Mesothelial cell of epicardium (in vitro differentiated cells): ENCODE results near the gene SPOCK2. TPM values are rescaled to one million over a fixed set of nuclear protein-coding genes. Genes with fewer than 3 reads are reported as not detected.

Source experiments
- DNase-seq, 2 experiments: peaks; one replicate each; pipeline ENCODE4 v3.0.0; 2021; ENCODE audit warnings: low spot score in 2 of 2; ENCODE audit not compliant: unreplicated experiment in 2 of 2
- H3K27ac Mint-ChIP-seq: 2 replicates; pipeline ENCODE4 v1.8.0; 2021; ENCODE audit warnings: mixed read lengths
- H3K27me3 Mint-ChIP-seq: 2 replicates; pipeline ENCODE4 v1.8.0; 2021; ENCODE audit warnings: low read depth, mixed read lengths
- H3K36me3 Mint-ChIP-seq: 2 replicates; pipeline ENCODE4 v1.8.0; 2021; ENCODE audit warnings: mixed read lengths
- H3K4me1 Mint-ChIP-seq: 2 replicates; pipeline ENCODE4 v1.8.0; 2021; ENCODE audit warnings: mixed read lengths
- H3K4me3 Mint-ChIP-seq: 2 replicates; pipeline ENCODE4 v1.8.0; 2021; ENCODE audit warnings: mild to moderate bottlenecking, moderate library complexity, mixed read lengths
- H3K9me3 Mint-ChIP-seq: 2 replicates; pipeline ENCODE4 v1.8.0; 2021; ENCODE audit warnings: mixed read lengths
- CTCF ChIP-seq: fragments of 200-600 bp; sonication (generic); IDR thresholded peaks from one replicate; pipeline ENCODE4 v1.5.0; 2021; ENCODE audit warnings: antibody characterized with exemption; ENCODE audit not compliant: unreplicated experiment
- total RNA-seq: library from RNA; stranded (reverse); gene quantifications from 3 replicates; pipeline ENCODE4 v1.2.1, GENCODE V29; 2021

The SPOCK2 gene
- total RNA-seq, 1 donor from 2014 or later: 28.5 TPM

GRCh38 chr10:72030762-72031543 is 57.4 kb downstream of the SPOCK2 start:
- peaks cover 8% of the 10 kb centered on the region for H3K9me3 Mint-ChIP-seq
- no peak for DNase-seq
- H3K4me1 Mint-ChIP-seq: peaks cover 16% of the 10 kb centered on the region
- H3K36me3 Mint-ChIP-seq: no peaks in the 10 kb centered on the region
- peak overlapping the region; percentile 25 for H3K27ac Mint-ChIP-seq
- TF ChIP-seq CTCF: no peak
- no peak overlapping the region for H3K4me3 Mint-ChIP-seq
- no peaks in the 10 kb centered on the region for H3K27me3 Mint-ChIP-seq

GRCh38 chr10:72029414-72029813 is 58.9 kb downstream of the SPOCK2 start:
- peaks cover 8% of the 10 kb centered on the region for H3K9me3 Mint-ChIP-seq
- H3K27ac Mint-ChIP-seq: no peak overlapping the region
- no peaks in the 10 kb centered on the region for H3K36me3 Mint-ChIP-seq
- no peak for DNase-seq
- H3K27me3 Mint-ChIP-seq: no peaks in the 10 kb centered on the region
- no peak overlapping the region for H3K4me3 Mint-ChIP-seq
- TF ChIP-seq CTCF: no peak
- peaks cover 18% of the 10 kb centered on the region for H3K4me1 Mint-ChIP-seq

- DNase-seq: no peak
- TF ChIP-seq CTCF: no peak
- peaks cover 8% of the 10 kb centered on the region for H3K9me3 Mint-ChIP-seq
- H3K36me3 Mint-ChIP-seq: no peaks in the 10 kb centered on the region
- peaks cover 19% of the 10 kb centered on the region for H3K4me1 Mint-ChIP-seq
- H3K4me3 Mint-ChIP-seq: no peak overlapping the region
- no peaks in the 10 kb centered on the region for H3K27me3 Mint-ChIP-seq
- H3K27ac Mint-ChIP-seq: peak overlapping the region; percentile 15
Observed at GRCh38 chr10:72027498-72027897, 60.9 kb downstream of the SPOCK2 start.

GRCh38 chr10:72026278-72027111 is 61.9 kb downstream of the SPOCK2 start:
- no peak for TF ChIP-seq CTCF
- peak overlapping the region; percentile 2 for H3K27ac Mint-ChIP-seq
- H3K4me1 Mint-ChIP-seq: peaks cover 20% of the 10 kb centered on the region
- no peaks in the 10 kb centered on the region for H3K36me3 Mint-ChIP-seq
- peaks cover 8% of the 10 kb centered on the region for H3K9me3 Mint-ChIP-seq
- no peak overlapping the region for H3K4me3 Mint-ChIP-seq
- no peak for DNase-seq
- H3K27me3 Mint-ChIP-seq: no peaks in the 10 kb centered on the region

GRCh38 chr10:72025832-72026231 is 62.5 kb downstream of the SPOCK2 start:
- DNase-seq: no peak
- H3K9me3 Mint-ChIP-seq: peaks cover 8% of the 10 kb centered on the region
- no peaks in the 10 kb centered on the region for H3K36me3 Mint-ChIP-seq
- TF ChIP-seq CTCF: no peak
- H3K27me3 Mint-ChIP-seq: no peaks in the 10 kb centered on the region
- H3K4me3 Mint-ChIP-seq: no peak overlapping the region
- H3K4me1 Mint-ChIP-seq: peaks cover 25% of the 10 kb centered on the region
- H3K27ac Mint-ChIP-seq: no peak overlapping the region
